ENCODE measurements around the gene PTPRN2. TPM values are rescaled to one million over a fixed set of nuclear protein-coding genes. Genes with fewer than 3 reads are reported as not detected.

The PTPRN2 gene
- polyA plus RNA-seq, 1 experiment: 0.31 TPM

GRCh38 chr7:158602905-158603772 lies 15.5 kb upstream of the PTPRN2 start:
- H3K27me3 ChIP-seq (ENCODE audit: control insufficient read depth, insufficient read depth, low read length): no peaks in the 10 kb centered on the region
- H3K36me3 ChIP-seq (ENCODE audit: control insufficient read depth, insufficient read depth, low read length): no peaks in the 10 kb centered on the region
- no peak for DNase-seq (ENCODE audit: low read depth)
- no peak for TF ChIP-seq CTCF (IDR thresholded peaks at IDR 0.05; ENCODE audit: insufficient read depth, low read depth, low read length)
- ChIA-PET POLR2A (no interaction called here), CTCF (interaction anchor here (1.4 kb wide), 1 partner anchor 13 kb away, joined by 3 read pairs; no protein-coding TSS in a partner anchor)
- H3K4me3 ChIP-seq (ENCODE audit: low read depth, low read length): no peak overlapping the region

GRCh38 chr7:158602041-158602440 lies 14.4 kb upstream of the PTPRN2 start:
- TF ChIP-seq CTCF (IDR thresholded peaks at IDR 0.05; ENCODE audit: insufficient read depth, low read depth, low read length): no peak
- DNase-seq (ENCODE audit: low read depth): no peak
- ChIA-PET POLR2A (no interaction called here), CTCF (no interaction called here)
- no peaks in the 10 kb centered on the region for H3K27me3 ChIP-seq (ENCODE audit: control insufficient read depth, insufficient read depth, low read length)
- H3K4me3 ChIP-seq (ENCODE audit: low read depth, low read length): no peak overlapping the region
- H3K36me3 ChIP-seq (ENCODE audit: control insufficient read depth, insufficient read depth, low read length): no peaks in the 10 kb centered on the region

GRCh38 chr7:158601090-158601489 lies 13.5 kb upstream of the PTPRN2 start:
- CTCF ChIA-PET: no interaction called here
- Histone ChIP-seq H3K27me3 (ENCODE audit: control insufficient read depth, insufficient read depth, low read length) (no peaks in the 10 kb centered on the region), H3K36me3 (ENCODE audit: control insufficient read depth, insufficient read depth, low read length) (no peaks in the 10 kb centered on the region), H3K4me3 (ENCODE audit: low read depth, low read length) (no peak overlapping the region)
- DNase-seq (ENCODE audit: low read depth): no peak
- POLR2A ChIA-PET: no interaction called here
- no peak for TF ChIP-seq CTCF (IDR thresholded peaks at IDR 0.05; ENCODE audit: insufficient read depth, low read depth, low read length)

GRCh38 chr7:158596745-158597144 lies 9.1 kb upstream of the PTPRN2 start:
- no peak overlapping the region for H3K4me3 ChIP-seq (ENCODE audit: low read depth, low read length)
- no peak for DNase-seq (ENCODE audit: low read depth)
- POLR2A ChIA-PET: no interaction called here
- no peaks in the 10 kb centered on the region for H3K27me3 ChIP-seq (ENCODE audit: control insufficient read depth, insufficient read depth, low read length)
- no peaks in the 10 kb centered on the region for H3K36me3 ChIP-seq (ENCODE audit: control insufficient read depth, insufficient read depth, low read length)
- CTCF ChIA-PET: no interaction called here
- TF ChIP-seq CTCF (IDR thresholded peaks at IDR 0.05; ENCODE audit: insufficient read depth, low read depth, low read length): no peak

GRCh38 chr7:158596309-158596708 lies 8.7 kb upstream of the PTPRN2 start:
- no peaks in the 10 kb centered on the region for H3K36me3 ChIP-seq (ENCODE audit: control insufficient read depth, insufficient read depth, low read length)
- no peak for DNase-seq (ENCODE audit: low read depth)
- no peaks in the 10 kb centered on the region for H3K27me3 ChIP-seq (ENCODE audit: control insufficient read depth, insufficient read depth, low read length)
- no peak for TF ChIP-seq CTCF (IDR thresholded peaks at IDR 0.05; ENCODE audit: insufficient read depth, low read depth, low read length)
- POLR2A ChIA-PET: no interaction called here
- CTCF ChIA-PET: no interaction called here
- H3K4me3 ChIP-seq (ENCODE audit: low read depth, low read length): no peak overlapping the region

Data from BJ (cell line).